Smooth muscle cell (in vitro differentiated cells): ENCODE measurements around the gene CAPN12. TPM values are rescaled to one million over a fixed set of nuclear protein-coding genes. Genes with fewer than 3 reads are reported as not detected.

ENCODE experiments used
- DNase-seq: peaks from one replicate; lab custom pipeline; 2025; ENCODE audit not compliant: unreplicated experiment; lab: John Stamatoyannopoulos, UW
- H2AFZ ChIP-seq: fragments of 200-600 bp; sonication (generic); 2 replicates; pipeline ENCODE4 v1.6.0; 2016; ENCODE audit warnings: antibody characterized with exemption, low read depth, mild to moderate bottlenecking
- H3F3A ChIP-seq: fragments of 200-600 bp; sonication (generic); 2 replicates; pipeline ENCODE4 v1.6.0; 2017; ENCODE audit warnings: antibody characterized with exemption, low read depth
- H3K27ac ChIP-seq: fragments of 200-600 bp; sonication (generic); 2 replicates; pipeline ENCODE4 v1.5.1; 2016; ENCODE audit warnings: low read depth, mild to moderate bottlenecking
- H3K27me3 ChIP-seq: fragments of 200-600 bp; sonication (generic); 2 replicates; pipeline ENCODE4 v1.6.1; 2016; ENCODE audit warnings: low read depth, mild to moderate bottlenecking
- H3K36me3 ChIP-seq: fragments of 200-600 bp; sonication (generic); 2 replicates; pipeline ENCODE4 v1.5.1; 2016; ENCODE audit warnings: low read depth
- H3K4me1 ChIP-seq: fragments of 200-600 bp; sonication (generic); 2 replicates; pipeline ENCODE4 v1.5.1; 2016; ENCODE audit warnings: low read depth
- H3K4me2 ChIP-seq: fragments of 200-600 bp; sonication (generic); 2 replicates; pipeline ENCODE4 v1.6.0; 2016; ENCODE audit warnings: mild to moderate bottlenecking
- H3K4me3 ChIP-seq: fragments of 200-600 bp; sonication (generic); 2 replicates; pipeline ENCODE4 v1.5.1; 2016; ENCODE audit warnings: mild to moderate bottlenecking
- H3K79me2 ChIP-seq: fragments of 200-600 bp; sonication (generic); 2 replicates; pipeline ENCODE4 v1.6.0; 2016; ENCODE audit warnings: low read depth, mild to moderate bottlenecking
- H3K9ac ChIP-seq: fragments of 200-600 bp; sonication (generic); 2 replicates; pipeline ENCODE4 v1.6.0; 2016; ENCODE audit warnings: low read depth
- H3K9me3 ChIP-seq: fragments of 200-600 bp; sonication (generic); replicated peaks from 2 replicates; pipeline ENCODE4 v1.5.1; 2016; ENCODE audit warnings: low read depth
- H4K20me1 ChIP-seq: fragments of 200-600 bp; sonication (generic); 2 replicates; pipeline ENCODE4 v1.6.0; 2016; ENCODE audit warnings: low read depth
- CTCF ChIP-seq: fragments of 200-600 bp; sonication (generic); IDR thresholded peaks from 2 replicates; pipeline ENCODE4 v1.5.1; 2017; ENCODE audit warnings: borderline replicate concordance, mild to moderate bottlenecking, antibody characterized with exemption; ENCODE audit not compliant: insufficient read depth, poor library complexity, severe bottlenecking
- WGBS: methylation state at CpG from one replicate; pipeline ENCODE4 v1.1.7; 2016; ENCODE audit warnings: low lambda C conversion rate; 5-methylcytosine and 5-hydroxymethylcytosine counted together
- polyA plus RNA-seq: library from polyadenylated mRNA; unstranded; fragments of >200 nt; fragmentation: Nextera tagmentation; extraction: Ambion mirVana; gene quantifications from 2 replicates; pipeline ENCODE4 v1.2.1, GENCODE V29; 2016
- total RNA-seq: library from RNA; depleted of rRNA; stranded (reverse); fragments of >200 nt; gene quantifications from 2 replicates; pipeline ENCODE4 v1.2.3, GENCODE V29; 2014

The CAPN12 gene
- total and polyA plus RNA-seq, 2 experiments from 2014 or later = 1.4 to 5.5 TPM

DNA sequence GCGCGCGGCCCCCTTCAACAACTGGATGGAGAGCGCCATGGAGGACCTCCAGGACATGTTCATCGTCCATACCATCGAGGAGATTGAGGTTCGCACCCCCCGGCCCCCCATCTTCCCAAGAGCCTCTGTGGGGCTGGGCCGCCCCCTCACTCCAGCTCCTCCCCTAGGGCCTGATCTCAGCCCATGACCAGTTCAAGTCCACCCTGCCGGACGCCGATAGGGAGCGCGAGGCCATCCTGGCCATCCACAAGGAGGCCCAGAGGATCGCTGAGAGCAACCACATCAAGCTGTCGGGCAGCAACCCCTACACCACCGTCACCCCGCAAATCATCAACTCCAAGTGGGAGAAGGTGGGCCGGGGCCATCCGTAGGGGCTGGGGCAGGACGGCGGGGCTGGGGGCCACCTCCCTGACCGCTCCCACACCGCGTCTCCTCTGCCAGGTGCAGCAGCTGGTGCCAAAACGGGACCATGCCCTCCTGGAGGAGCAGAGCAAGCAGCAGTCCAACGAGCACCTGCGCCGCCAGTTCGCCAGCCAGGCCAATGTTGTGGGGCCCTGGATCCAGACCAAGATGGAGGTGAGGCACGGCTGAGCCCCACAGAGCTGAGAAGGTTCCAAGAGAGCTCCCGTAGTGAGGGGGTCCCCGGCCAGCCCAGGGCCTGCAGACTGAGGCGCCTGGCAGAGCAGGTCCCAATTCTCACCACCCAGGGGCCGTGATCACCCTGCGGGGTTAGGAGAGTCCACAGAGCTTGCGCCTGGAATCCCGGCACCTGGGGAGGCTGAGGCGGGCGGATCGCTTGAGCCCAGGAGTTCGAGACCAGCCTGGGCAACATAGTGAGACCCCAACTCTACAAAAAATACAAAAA, 20.1 kb downstream of the CAPN12 start:
- Histone ChIP-seq H3K9me3 (no peaks in the 10 kb centered on the region), H3K4me1 (no peaks in the 10 kb centered on the region), H3F3A (peaks cover 7% of the 10 kb centered on the region), H2AFZ (no peak overlapping the region), H3K27ac (no peak overlapping the region), H3K4me3 (no peak overlapping the region), H4K20me1 (peaks cover 32% of the 10 kb centered on the region), H3K9ac (no peak overlapping the region), H3K79me2 (peaks cover 4% of the 10 kb centered on the region), H3K36me3 (no peaks in the 10 kb centered on the region), H3K27me3 (no peaks in the 10 kb centered on the region), H3K4me2 (no peak overlapping the region)
- DNase-seq = no peak
- no peak for TF ChIP-seq CTCF
- 97% methylated on average over 41 of the region's 42 CpGs for WGBS

GRCh38 chr19:38723606-38723965, 20.7 kb downstream of the CAPN12 start:
- no peaks in the 10 kb centered on the region for H3K27me3 ChIP-seq
- no peaks in the 10 kb centered on the region for H3K36me3 ChIP-seq
- H3K4me1 ChIP-seq = no peaks in the 10 kb centered on the region
- H4K20me1 ChIP-seq = peaks cover 30% of the 10 kb centered on the region
- peaks cover 8% of the 10 kb centered on the region for H3K79me2 ChIP-seq
- 60% methylated on average over 11 of the region's 11 CpGs for WGBS
- no peaks in the 10 kb centered on the region for H3K9me3 ChIP-seq
- H3F3A ChIP-seq = peaks cover 7% of the 10 kb centered on the region
- no peak for DNase-seq
- TF ChIP-seq CTCF = no peak
- no peak overlapping the region for H2AFZ ChIP-seq
- H3K4me2 ChIP-seq = no peak overlapping the region
- no peak overlapping the region for H3K27ac ChIP-seq
- no peak overlapping the region for H3K9ac ChIP-seq
- H3K4me3 ChIP-seq = no peak overlapping the region

DNA sequence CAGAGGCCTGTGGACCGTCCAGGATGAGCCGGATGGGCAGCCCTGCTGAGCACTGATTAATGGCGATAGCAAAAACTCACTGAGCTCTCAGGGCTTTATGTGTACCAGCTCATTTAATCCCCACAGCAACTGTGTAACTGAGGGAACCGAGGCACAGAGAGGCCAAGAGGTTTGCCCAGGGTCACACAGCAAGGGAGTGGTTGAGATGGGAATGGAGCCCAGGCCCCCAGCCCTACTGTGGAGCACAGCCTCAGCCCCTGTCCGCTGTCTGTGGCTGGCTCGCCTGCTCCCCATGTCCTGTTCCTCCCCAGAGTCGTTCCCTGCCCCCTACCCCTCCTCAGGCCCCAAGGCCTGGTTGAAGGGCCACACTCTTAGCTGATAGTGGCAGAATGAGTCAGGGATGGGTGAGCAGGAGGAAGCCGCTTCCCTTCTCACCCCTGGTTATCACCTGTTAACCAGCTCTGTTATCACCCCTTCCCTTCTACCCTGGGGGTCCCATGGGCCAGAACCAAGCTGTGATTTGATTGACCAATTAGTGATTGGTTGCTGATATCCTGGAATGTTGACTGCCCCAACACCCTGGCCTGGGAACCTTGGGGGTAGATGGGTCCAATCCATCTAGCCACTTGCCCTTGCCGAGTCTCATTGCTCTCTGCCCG, 21.2 kb downstream of the CAPN12 start:
- Histone ChIP-seq H2AFZ (no peak overlapping the region), H3K79me2 (peaks cover 11% of the 10 kb centered on the region), H3K4me1 (no peaks in the 10 kb centered on the region), H3K4me2 (no peak overlapping the region), H3K9me3 (no peaks in the 10 kb centered on the region), H3K4me3 (no peak overlapping the region), H3K9ac (no peak overlapping the region), H3K36me3 (no peaks in the 10 kb centered on the region), H3F3A (peaks cover 7% of the 10 kb centered on the region), H3K27ac (no peak overlapping the region), H3K27me3 (no peaks in the 10 kb centered on the region), H4K20me1 (peaks cover 28% of the 10 kb centered on the region)
- no peak for TF ChIP-seq CTCF
- no peak for DNase-seq
- 82% methylated on average over 10 of the region's 10 CpGs for WGBS
